ENCODE measurements around the gene PRR3. TPM values are rescaled to one million over a fixed set of nuclear protein-coding genes. Genes with fewer than 3 reads are reported as not detected.
"Not testable (repeated sequence)": the region's sequence is repeated elsewhere in the genome, so short reads cannot be mapped to it uniquely, and the experiment has no call there.

Gene PRR3
- total RNA-seq, 1 donor from 2014 or later: 13.7 TPM

DNA sequence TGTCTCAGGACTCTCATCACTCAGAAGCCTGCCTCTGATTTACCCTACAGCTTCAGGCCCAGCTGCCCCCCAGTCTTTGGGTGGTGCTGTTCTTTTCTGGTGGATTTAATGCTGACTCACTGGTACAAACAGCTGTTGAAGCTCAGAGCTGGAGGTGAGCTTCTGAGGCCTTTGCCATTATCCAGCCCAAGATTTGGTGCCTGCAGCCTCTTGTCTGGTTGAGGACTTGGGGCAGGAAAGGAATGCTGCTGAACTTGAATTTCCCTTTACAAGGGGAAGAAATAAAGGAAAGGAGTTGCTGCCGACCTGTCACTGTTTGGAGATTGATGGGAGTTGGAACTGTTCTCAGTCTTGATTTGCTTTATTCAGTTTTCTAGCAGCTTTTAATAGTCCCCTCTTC is 33.9 kb downstream of the PRR3 start:
- no peaks in the 10 kb centered on the region for H3K9me3 ChIP-seq (ENCODE audit: low read depth)
- Mint-ChIP-seq H3K4me3 (no peak overlapping the region), H3K9me3 (no peaks in the 10 kb centered on the region), H3K4me1 (no peaks in the 10 kb centered on the region), H3K27me3 (ENCODE audit: insufficient read depth, low read depth) (peaks cover 7% of the 10 kb centered on the region), H3K27ac (no peak overlapping the region), H3K36me3 (peaks cover 42% of the 10 kb centered on the region)
- no peak overlapping the region for H3K9ac ChIP-seq
- no peak overlapping the region for H2AFZ ChIP-seq (replicated peaks)
- H3K36me3 ChIP-seq: peaks cover 7% of the 10 kb centered on the region
- no peak overlapping the region for H3K27ac ChIP-seq
- no peak overlapping the region for H3K4me3 ChIP-seq
- no peak overlapping the region for H3K4me2 ChIP-seq
- TF ChIP-seq EZH2phosphoT487 (IDR thresholded peaks at IDR 0.05) (no peak), CTCF (IDR thresholded peaks at IDR 0.05) (no peak), EZH2 (IDR thresholded peaks at IDR 0.05) (no peak)
- no peak for DNase-seq (ENCODE audit: low spot score)
- peaks cover 9% of the 10 kb centered on the region for H3K79me2 ChIP-seq (ENCODE audit: low read depth)
- H3K27me3 ChIP-seq: no peaks in the 10 kb centered on the region
- H4K20me1 ChIP-seq (ENCODE audit: low read depth): peaks cover 16% of the 10 kb centered on the region
- peaks cover 12% of the 10 kb centered on the region for H3F3A ChIP-seq (ENCODE audit: low read depth)
- H3K4me1 ChIP-seq: no peaks in the 10 kb centered on the region

DNA sequence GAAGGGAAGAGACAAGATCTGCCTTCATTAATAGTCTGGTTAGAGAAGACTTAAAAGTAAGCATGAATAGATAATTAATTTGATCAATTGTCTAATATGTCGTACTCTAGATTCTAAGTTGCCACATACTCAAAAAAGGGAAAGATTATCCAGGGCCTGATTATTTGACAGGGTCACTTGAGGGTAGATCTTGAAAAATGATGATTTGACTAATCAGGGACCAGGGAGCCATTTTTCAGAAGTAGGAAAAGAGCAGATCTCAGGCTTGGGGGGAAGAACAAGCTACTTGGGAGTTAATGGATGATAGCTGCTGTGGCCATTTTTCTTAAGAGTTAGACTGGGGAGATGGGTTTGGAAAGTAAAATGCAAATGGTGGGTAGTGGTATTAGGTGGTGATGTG is 35.2 kb downstream of the PRR3 start:
- H3K27me3 Mint-ChIP-seq (ENCODE audit: insufficient read depth, low read depth): peaks cover 7% of the 10 kb centered on the region
- peaks cover 39% of the 10 kb centered on the region for H3K36me3 Mint-ChIP-seq
- Histone ChIP-seq H3F3A (ENCODE audit: low read depth) (peaks cover 18% of the 10 kb centered on the region), H3K27ac (no peak overlapping the region), H3K27me3 (no peaks in the 10 kb centered on the region), H3K9me3 (ENCODE audit: low read depth) (no peaks in the 10 kb centered on the region), H3K4me3 (no peak overlapping the region), H4K20me1 (ENCODE audit: low read depth) (peaks cover 16% of the 10 kb centered on the region), H3K4me1 (no peaks in the 10 kb centered on the region), H3K36me3 (no peaks in the 10 kb centered on the region), H2AFZ (replicated peaks) (no peak overlapping the region), H3K9ac (no peak overlapping the region), H3K4me2 (no peak overlapping the region), H3K79me2 (ENCODE audit: low read depth) (peaks cover 9% of the 10 kb centered on the region)
- TF ChIP-seq EZH2phosphoT487 (IDR thresholded peaks at IDR 0.05): no peak
- no peak for TF ChIP-seq EZH2 (IDR thresholded peaks at IDR 0.05)
- TF ChIP-seq CTCF (IDR thresholded peaks at IDR 0.05): no peak
- no peak overlapping the region for H3K4me3 Mint-ChIP-seq
- peaks cover 4% of the 10 kb centered on the region for H3K4me1 Mint-ChIP-seq
- no peaks in the 10 kb centered on the region for H3K9me3 Mint-ChIP-seq
- DNase-seq (ENCODE audit: low spot score): no peak
- no peak overlapping the region for H3K27ac Mint-ChIP-seq

GRCh38 chr6:30597315-30598144 is 40.4 kb downstream of the PRR3 start:
- not testable (repeated sequence) for H2AFZ ChIP-seq (replicated peaks); H3K9me3 Mint-ChIP-seq; H3K9me3 ChIP-seq (ENCODE audit: low read depth); H3K4me1 ChIP-seq; H3K79me2 ChIP-seq (ENCODE audit: low read depth); H3K27me3 Mint-ChIP-seq (ENCODE audit: insufficient read depth, low read depth); H3K27ac ChIP-seq; H3K9ac ChIP-seq; H3K36me3 ChIP-seq; H3K4me2 ChIP-seq; H3K4me3 ChIP-seq; H3K27me3 ChIP-seq; H3K4me1 Mint-ChIP-seq
- TF ChIP-seq CTCF (IDR thresholded peaks at IDR 0.05): peak; percentile 76
- Mint-ChIP-seq H3K4me3 (peak overlapping the region; percentile 19), H3K27ac (peak overlapping the region; percentile 55), H3K36me3 (peaks cover 20% of the 10 kb centered on the region)
- H3F3A ChIP-seq (ENCODE audit: low read depth): peaks cover 66% of the 10 kb centered on the region
- DNase-seq (ENCODE audit: low spot score): peak; percentile 81
- H4K20me1 ChIP-seq (ENCODE audit: low read depth): peaks cover 12% of the 10 kb centered on the region

Data from neural progenitor cell (in vitro differentiated cells).